Measurements from ENCODE around the gene SNAP47.
A peak's percentile ranks its signal among the peaks of the same experiment; 100 is the strongest.

The SNAP47 gene

GRCh38 chr1:227759341-227760300 lies 24.4 kb downstream of the SNAP47 start:
- TF ChIP-seq JUND (IDR thresholded peaks at IDR 0.05; ENCODE audit: low read depth), result no peak
- DNase-seq (ENCODE audit: low read depth in 1 of 2, low spot score in 1 of 2), result no peak
- in situ Hi-C loops (cut with HindIII; ENCODE audit: low pct_unique_long_range_greater_than_20kb, low sequenced_read_pairs), result no loop called here

- DNase-seq (ENCODE audit: low read depth in 1 of 2, low spot score in 1 of 2), result no peak
- in situ Hi-C loops (cut with HindIII; ENCODE audit: low pct_unique_long_range_greater_than_20kb, low sequenced_read_pairs), result no loop called here
Observed at GRCh38 chr1:227760377-227760776, 25.1 kb downstream of the SNAP47 start.

GRCh38 chr1:227761621-227762230 lies 26.5 kb downstream of the SNAP47 start:
- no peak for DNase-seq (ENCODE audit: low read depth in 1 of 2, low spot score in 1 of 2)
- no peak for TF ChIP-seq JUND (IDR thresholded peaks at IDR 0.05; ENCODE audit: low read depth)
- in situ Hi-C loops (cut with HindIII; ENCODE audit: low pct_unique_long_range_greater_than_20kb, low sequenced_read_pairs), result no loop called here

More at GRCh38 chr1:227760377-227760776, 25.1 kb downstream of the SNAP47 start:
- TF ChIP-seq JUND (IDR thresholded peaks at IDR 0.05; ENCODE audit: low read depth), result no peak

- no peak for TF ChIP-seq JUND (IDR thresholded peaks at IDR 0.05; ENCODE audit: low read depth)
- DNase-seq (ENCODE audit: low read depth in 1 of 2, low spot score in 1 of 2), result peak; percentile 88 to 98
- in situ Hi-C loops (cut with HindIII; ENCODE audit: low pct_unique_long_range_greater_than_20kb, low sequenced_read_pairs), result no loop called here
Observed at GRCh38 chr1:227762231-227762911, 27.1 kb downstream of the SNAP47 start.

GRCh38 chr1:227763246-227764018 lies 28.2 kb downstream of the SNAP47 start:
- no peak for TF ChIP-seq JUND (IDR thresholded peaks at IDR 0.05; ENCODE audit: low read depth)
- no peak for DNase-seq (ENCODE audit: low read depth in 1 of 2, low spot score in 1 of 2)
- in situ Hi-C loops (cut with HindIII; ENCODE audit: low pct_unique_long_range_greater_than_20kb, low sequenced_read_pairs), result no loop called here

GRCh38 chr1:227764019-227764391 lies 28.8 kb downstream of the SNAP47 start:
- no peak for TF ChIP-seq JUND (IDR thresholded peaks at IDR 0.05; ENCODE audit: low read depth)
- in situ Hi-C loops (cut with HindIII; ENCODE audit: low pct_unique_long_range_greater_than_20kb, low sequenced_read_pairs), result no loop called here
- DNase-seq (ENCODE audit: low read depth in 1 of 2, low spot score in 1 of 2), result peak in 1 of 2 experiments; percentile 10

GRCh38 chr1:227765261-227766014 lies 30.2 kb downstream of the SNAP47 start:
- no peak for DNase-seq (ENCODE audit: low read depth in 1 of 2, low spot score in 1 of 2)
- no peak for TF ChIP-seq JUND (IDR thresholded peaks at IDR 0.05; ENCODE audit: low read depth)
- in situ Hi-C loops (cut with HindIII; ENCODE audit: low pct_unique_long_range_greater_than_20kb, low sequenced_read_pairs), result no loop called here

- in situ Hi-C loops (cut with HindIII; ENCODE audit: low pct_unique_long_range_greater_than_20kb, low sequenced_read_pairs), result no loop called here
- DNase-seq (ENCODE audit: low read depth in 1 of 2, low spot score in 1 of 2), result no peak
- no peak for TF ChIP-seq JUND (IDR thresholded peaks at IDR 0.05; ENCODE audit: low read depth)
Observed at GRCh38 chr1:227766015-227766634, 30.9 kb downstream of the SNAP47 start.

- no peak for DNase-seq (ENCODE audit: low read depth in 1 of 2, low spot score in 1 of 2)
- in situ Hi-C loops (cut with HindIII; ENCODE audit: low pct_unique_long_range_greater_than_20kb, low sequenced_read_pairs), result no loop called here
- no peak for TF ChIP-seq JUND (IDR thresholded peaks at IDR 0.05; ENCODE audit: low read depth)
Observed at GRCh38 chr1:227766653-227767277, 31.5 kb downstream of the SNAP47 start.

- no peak for TF ChIP-seq JUND (IDR thresholded peaks at IDR 0.05; ENCODE audit: low read depth)
- in situ Hi-C loops (cut with HindIII; ENCODE audit: low pct_unique_long_range_greater_than_20kb, low sequenced_read_pairs), result no loop called here
Observed at GRCh38 chr1:227767401-227768124, 32.3 kb downstream of the SNAP47 start.

More at GRCh38 chr1:227767401-227768124, 32.3 kb downstream of the SNAP47 start:
- no peak for DNase-seq (ENCODE audit: low read depth in 1 of 2, low spot score in 1 of 2)

Data from T47D (cell line).